HepG2 (cell line): ENCODE results near the gene TOP1.

Experiments
- POLR2A ChIP-seq, 2 experiments: IDR thresholded peaks; 2 replicates each; pipeline ENCODE4 v1.6.1; 2011; ENCODE audit warnings: low read depth in 2 of 2, low read length in 2 of 2, mild to moderate bottlenecking in 1 of 2, moderate library complexity in 1 of 2; ENCODE audit not compliant: insufficient read depth in 1 of 2
- ZNF138 ChIP-seq: sonication (generic); formaldehyde crosslinking; IDR thresholded peaks from 2 replicates; pipeline ENCODE4 v1.5.0; 2020; ENCODE audit warnings: mild to moderate bottlenecking, low read depth, missing genetic modification reagents
- ZNF143 ChIP-seq: sonication (generic); formaldehyde crosslinking; IDR thresholded peaks from 2 replicates; pipeline ENCODE4 v1.4.0; 2020; ENCODE audit warnings: missing genetic modification reagents

DNA sequence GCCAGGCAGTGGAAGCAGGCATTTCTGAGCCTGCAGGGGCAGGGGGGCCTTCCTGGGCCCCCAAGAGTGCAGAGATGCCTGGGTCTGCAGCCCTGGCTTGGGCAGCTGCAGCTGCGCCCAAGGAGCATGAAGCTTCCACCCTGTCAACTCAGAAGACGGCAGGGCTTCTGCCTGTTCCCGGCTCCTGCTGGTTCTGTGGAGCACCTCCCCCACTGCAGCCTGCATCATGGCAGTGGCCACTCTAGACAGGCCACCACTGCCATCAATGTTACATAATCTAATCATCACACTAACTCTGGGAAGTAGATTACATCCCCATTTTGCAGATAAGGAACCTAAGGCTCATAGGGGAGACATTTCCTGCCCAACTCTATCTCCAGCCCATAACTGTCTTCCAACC, 21.1 kb upstream of the TOP1 start:
- TF ChIP-seq ZNF143 (no peak), ZNF138 (no peak), POLR2A (IDR thresholded peaks at IDR 0.05; ENCODE audit: insufficient read depth in 1 of 2, low read depth in 2 of 2, low read length in 2 of 2) (no peak)
